GM18868 (cell line): ENCODE measurements around the gene HNRNPM.

Experiments used
- ATAC-seq: cut with Tn5 transposase; IDR thresholded peaks from one replicate; pipeline ENCODE4 v1.9.1; 2021; ENCODE audit warnings: mild to moderate bottlenecking, moderate library complexity; ENCODE audit not compliant: unreplicated experiment

The HNRNPM gene

GRCh38 chr19:8459520-8460270 is 14.9 kb downstream of the HNRNPM start:
- no peak for ATAC-seq

GRCh38 chr19:8460516-8461298 is 15.9 kb downstream of the HNRNPM start:
- no peak for ATAC-seq

GRCh38 chr19:8461376-8461775 is 16.6 kb downstream of the HNRNPM start:
- ATAC-seq, result no peak

- no peak for ATAC-seq
Observed at GRCh38 chr19:8461891-8462290, 17.1 kb downstream of the HNRNPM start.

GRCh38 chr19:8462571-8462970 is 17.8 kb downstream of the HNRNPM start:
- no peak for ATAC-seq

GRCh38 chr19:8463365-8463764 is 18.6 kb downstream of the HNRNPM start:
- no peak for ATAC-seq

- ATAC-seq, result no peak
Observed at GRCh38 chr19:8466018-8466417, 21.2 kb downstream of the HNRNPM start.

- ATAC-seq, result no peak
Observed at GRCh38 chr19:8468124-8468523, 23.3 kb downstream of the HNRNPM start.

- ATAC-seq, result no peak
Observed at GRCh38 chr19:8468761-8469373, 24.1 kb downstream of the HNRNPM start.

GRCh38 chr19:8469613-8470368 is 25.0 kb downstream of the HNRNPM start:
- no peak for ATAC-seq

GRCh38 chr19:8473648-8474476 is 29.1 kb downstream of the HNRNPM start:
- ATAC-seq, result no peak

- ATAC-seq, result no peak
Observed at GRCh38 chr19:8475005-8475404, 30.2 kb downstream of the HNRNPM start.

- ATAC-seq, result no peak
Observed at GRCh38 chr19:8476524-8476923, 31.7 kb downstream of the HNRNPM start.

GRCh38 chr19:8477889-8478288 is 33.1 kb downstream of the HNRNPM start:
- no peak for ATAC-seq

GRCh38 chr19:8478598-8478997 is 33.8 kb downstream of the HNRNPM start:
- no peak for ATAC-seq

- ATAC-seq, result no peak
Observed at GRCh38 chr19:8481201-8481600, 36.4 kb downstream of the HNRNPM start.

GRCh38 chr19:8481616-8482015 is 36.8 kb downstream of the HNRNPM start:
- no peak for ATAC-seq

- no peak for ATAC-seq
Observed at GRCh38 chr19:8482696-8483095, 37.9 kb downstream of the HNRNPM start.

- ATAC-seq, result no peak
Observed at GRCh38 chr19:8483165-8483564, 38.4 kb downstream of the HNRNPM start.

GRCh38 chr19:8484331-8484894 is 39.6 kb downstream of the HNRNPM start:
- ATAC-seq, result no peak
